H1 (cell line): ENCODE results near the gene ZNF223.

Experiments used
- CTBP2 ChIP-seq: IDR thresholded peaks from 2 replicates; pipeline ENCODE4 v1.7.0; 2011; ENCODE audit warnings: borderline replicate concordance, mild to moderate bottlenecking, moderate library complexity, mixed read lengths, low read length; ENCODE audit not compliant: insufficient read depth, insufficient read length
- EZH2 ChIP-seq: fragments of 200-600 bp; sonication (generic); IDR thresholded peaks from 2 replicates; pipeline ENCODE4 v1.7.1; 2012; ENCODE audit warnings: low read depth, mild to moderate bottlenecking, moderate library complexity, low read length, inconsistent platforms; ENCODE audit not compliant: severe bottlenecking
- MAFK ChIP-seq: IDR thresholded peaks from 2 replicates; pipeline ENCODE4 v1.6.1; 2012; ENCODE audit warnings: low read depth, mild to moderate bottlenecking, improper control_type of control experiment, low read length
- POLR2AphosphoS5 ChIP-seq: IDR thresholded peaks from 2 replicates; pipeline ENCODE4 v1.6.1; 2011; ENCODE audit warnings: low read depth, low read length
- RAD21 ChIP-seq, 2 experiments: IDR thresholded peaks in 1 of 2; conservative IDR thresholded peaks in 1 of 2; 2 replicates each; pipeline ENCODE4 v1.6.1; 2011; ENCODE audit warnings: low read depth in 2 of 2, low read length in 2 of 2, improper control_type of control experiment in 1 of 2, inconsistent platforms in 1 of 2, mild to moderate bottlenecking in 1 of 2, moderate library complexity in 1 of 2
- SIN3A ChIP-seq, 2 experiments: IDR thresholded peaks in 1 of 2; conservative IDR thresholded peaks in 1 of 2; 2 replicates each; pipeline ENCODE4 v1.6.1; 2011 to 2012; ENCODE audit warnings: low read length in 2 of 2, improper control_type of control experiment in 1 of 2, low read depth in 1 of 2, mild to moderate bottlenecking in 1 of 2
- SP2 ChIP-seq: IDR thresholded peaks from 2 replicates; pipeline ENCODE4 v1.6.1; 2012; ENCODE audit warnings: mild to moderate bottlenecking, low read length, inconsistent platforms
- SP4 ChIP-seq: IDR thresholded peaks from 2 replicates; pipeline ENCODE4 v1.6.1; 2012; ENCODE audit warnings: low read length, inconsistent platforms
- TAF1 ChIP-seq: IDR thresholded peaks from 2 replicates; pipeline ENCODE4 v1.6.1; 2011; ENCODE audit warnings: mild to moderate bottlenecking, low read depth, low read length
- YY1 ChIP-seq: IDR thresholded peaks from 2 replicates; pipeline ENCODE4 v1.6.1; 2011; ENCODE audit warnings: low read depth, mild to moderate bottlenecking, low read length
- ZNF274 ChIP-seq: IDR thresholded peaks from 2 replicates; pipeline ENCODE4 v1.7.0; 2012; ENCODE audit warnings: low read length, borderline replicate concordance; ENCODE audit errors: extremely low read depth
- TF ChIP-seq, protein P1 (sequence below), 3 experiments: IDR thresholded peaks; 1 replicate in 2 of 3; 2 replicates in 1 of 3; pipeline versions ENCODE4 v1.5.1 to v1.6.1; 2011; ENCODE audit warnings: low read length in 3 of 3, mild to moderate bottlenecking in 3 of 3, inconsistent platforms in 2 of 3, low read depth in 1 of 3, moderate library complexity in 1 of 3; ENCODE audit not compliant: insufficient read depth in 1 of 3; ENCODE audit errors: control extremely low read depth in 1 of 3
- TF ChIP-seq, protein P2 (sequence below): fragments of 300-600 bp; sonication (generic); IDR thresholded peaks from 2 replicates; pipeline ENCODE4 v1.7.1; 2012; ENCODE audit warnings: low read length, moderate library complexity, mild to moderate bottlenecking, inconsistent platforms; ENCODE audit not compliant: insufficient replicate concordance

- TF ChIP-seq, protein P1, sequence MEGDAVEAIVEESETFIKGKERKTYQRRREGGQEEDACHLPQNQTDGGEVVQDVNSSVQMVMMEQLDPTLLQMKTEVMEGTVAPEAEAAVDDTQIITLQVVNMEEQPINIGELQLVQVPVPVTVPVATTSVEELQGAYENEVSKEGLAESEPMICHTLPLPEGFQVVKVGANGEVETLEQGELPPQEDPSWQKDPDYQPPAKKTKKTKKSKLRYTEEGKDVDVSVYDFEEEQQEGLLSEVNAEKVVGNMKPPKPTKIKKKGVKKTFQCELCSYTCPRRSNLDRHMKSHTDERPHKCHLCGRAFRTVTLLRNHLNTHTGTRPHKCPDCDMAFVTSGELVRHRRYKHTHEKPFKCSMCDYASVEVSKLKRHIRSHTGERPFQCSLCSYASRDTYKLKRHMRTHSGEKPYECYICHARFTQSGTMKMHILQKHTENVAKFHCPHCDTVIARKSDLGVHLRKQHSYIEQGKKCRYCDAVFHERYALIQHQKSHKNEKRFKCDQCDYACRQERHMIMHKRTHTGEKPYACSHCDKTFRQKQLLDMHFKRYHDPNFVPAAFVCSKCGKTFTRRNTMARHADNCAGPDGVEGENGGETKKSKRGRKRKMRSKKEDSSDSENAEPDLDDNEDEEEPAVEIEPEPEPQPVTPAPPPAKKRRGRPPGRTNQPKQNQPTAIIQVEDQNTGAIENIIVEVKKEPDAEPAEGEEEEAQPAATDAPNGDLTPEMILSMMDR (IDR thresholded peaks at IDR 0.05; ENCODE audit: control extremely low read depth in 1 of 3, insufficient read depth in 1 of 3, low read depth in 1 of 3, low read length in 3 of 3): no peak
- TF ChIP-seq SIN3A (conservative IDR thresholded peaks at IDR 0.05 in 1 of 2, IDR thresholded peaks at IDR 0.05 in 1 of 2; ENCODE audit: low read depth in 1 of 2, low read length in 2 of 2): no peak
- TF ChIP-seq SP2: no peak
- TF ChIP-seq MAFK: no peak
- no peak for TF ChIP-seq EZH2
- TF ChIP-seq YY1: no peak
- TF ChIP-seq TAF1: no peak
- no peak for TF ChIP-seq POLR2AphosphoS5
- TF ChIP-seq SP4: no peak
- TF ChIP-seq ZNF274: no peak
- TF ChIP-seq RAD21 (IDR thresholded peaks at IDR 0.05 in 1 of 2, conservative IDR thresholded peaks at IDR 0.05 in 1 of 2; ENCODE audit: low read depth in 2 of 2, low read length in 2 of 2): no peak
- no peak for TF ChIP-seq CTBP2
- TF ChIP-seq, protein P2, sequence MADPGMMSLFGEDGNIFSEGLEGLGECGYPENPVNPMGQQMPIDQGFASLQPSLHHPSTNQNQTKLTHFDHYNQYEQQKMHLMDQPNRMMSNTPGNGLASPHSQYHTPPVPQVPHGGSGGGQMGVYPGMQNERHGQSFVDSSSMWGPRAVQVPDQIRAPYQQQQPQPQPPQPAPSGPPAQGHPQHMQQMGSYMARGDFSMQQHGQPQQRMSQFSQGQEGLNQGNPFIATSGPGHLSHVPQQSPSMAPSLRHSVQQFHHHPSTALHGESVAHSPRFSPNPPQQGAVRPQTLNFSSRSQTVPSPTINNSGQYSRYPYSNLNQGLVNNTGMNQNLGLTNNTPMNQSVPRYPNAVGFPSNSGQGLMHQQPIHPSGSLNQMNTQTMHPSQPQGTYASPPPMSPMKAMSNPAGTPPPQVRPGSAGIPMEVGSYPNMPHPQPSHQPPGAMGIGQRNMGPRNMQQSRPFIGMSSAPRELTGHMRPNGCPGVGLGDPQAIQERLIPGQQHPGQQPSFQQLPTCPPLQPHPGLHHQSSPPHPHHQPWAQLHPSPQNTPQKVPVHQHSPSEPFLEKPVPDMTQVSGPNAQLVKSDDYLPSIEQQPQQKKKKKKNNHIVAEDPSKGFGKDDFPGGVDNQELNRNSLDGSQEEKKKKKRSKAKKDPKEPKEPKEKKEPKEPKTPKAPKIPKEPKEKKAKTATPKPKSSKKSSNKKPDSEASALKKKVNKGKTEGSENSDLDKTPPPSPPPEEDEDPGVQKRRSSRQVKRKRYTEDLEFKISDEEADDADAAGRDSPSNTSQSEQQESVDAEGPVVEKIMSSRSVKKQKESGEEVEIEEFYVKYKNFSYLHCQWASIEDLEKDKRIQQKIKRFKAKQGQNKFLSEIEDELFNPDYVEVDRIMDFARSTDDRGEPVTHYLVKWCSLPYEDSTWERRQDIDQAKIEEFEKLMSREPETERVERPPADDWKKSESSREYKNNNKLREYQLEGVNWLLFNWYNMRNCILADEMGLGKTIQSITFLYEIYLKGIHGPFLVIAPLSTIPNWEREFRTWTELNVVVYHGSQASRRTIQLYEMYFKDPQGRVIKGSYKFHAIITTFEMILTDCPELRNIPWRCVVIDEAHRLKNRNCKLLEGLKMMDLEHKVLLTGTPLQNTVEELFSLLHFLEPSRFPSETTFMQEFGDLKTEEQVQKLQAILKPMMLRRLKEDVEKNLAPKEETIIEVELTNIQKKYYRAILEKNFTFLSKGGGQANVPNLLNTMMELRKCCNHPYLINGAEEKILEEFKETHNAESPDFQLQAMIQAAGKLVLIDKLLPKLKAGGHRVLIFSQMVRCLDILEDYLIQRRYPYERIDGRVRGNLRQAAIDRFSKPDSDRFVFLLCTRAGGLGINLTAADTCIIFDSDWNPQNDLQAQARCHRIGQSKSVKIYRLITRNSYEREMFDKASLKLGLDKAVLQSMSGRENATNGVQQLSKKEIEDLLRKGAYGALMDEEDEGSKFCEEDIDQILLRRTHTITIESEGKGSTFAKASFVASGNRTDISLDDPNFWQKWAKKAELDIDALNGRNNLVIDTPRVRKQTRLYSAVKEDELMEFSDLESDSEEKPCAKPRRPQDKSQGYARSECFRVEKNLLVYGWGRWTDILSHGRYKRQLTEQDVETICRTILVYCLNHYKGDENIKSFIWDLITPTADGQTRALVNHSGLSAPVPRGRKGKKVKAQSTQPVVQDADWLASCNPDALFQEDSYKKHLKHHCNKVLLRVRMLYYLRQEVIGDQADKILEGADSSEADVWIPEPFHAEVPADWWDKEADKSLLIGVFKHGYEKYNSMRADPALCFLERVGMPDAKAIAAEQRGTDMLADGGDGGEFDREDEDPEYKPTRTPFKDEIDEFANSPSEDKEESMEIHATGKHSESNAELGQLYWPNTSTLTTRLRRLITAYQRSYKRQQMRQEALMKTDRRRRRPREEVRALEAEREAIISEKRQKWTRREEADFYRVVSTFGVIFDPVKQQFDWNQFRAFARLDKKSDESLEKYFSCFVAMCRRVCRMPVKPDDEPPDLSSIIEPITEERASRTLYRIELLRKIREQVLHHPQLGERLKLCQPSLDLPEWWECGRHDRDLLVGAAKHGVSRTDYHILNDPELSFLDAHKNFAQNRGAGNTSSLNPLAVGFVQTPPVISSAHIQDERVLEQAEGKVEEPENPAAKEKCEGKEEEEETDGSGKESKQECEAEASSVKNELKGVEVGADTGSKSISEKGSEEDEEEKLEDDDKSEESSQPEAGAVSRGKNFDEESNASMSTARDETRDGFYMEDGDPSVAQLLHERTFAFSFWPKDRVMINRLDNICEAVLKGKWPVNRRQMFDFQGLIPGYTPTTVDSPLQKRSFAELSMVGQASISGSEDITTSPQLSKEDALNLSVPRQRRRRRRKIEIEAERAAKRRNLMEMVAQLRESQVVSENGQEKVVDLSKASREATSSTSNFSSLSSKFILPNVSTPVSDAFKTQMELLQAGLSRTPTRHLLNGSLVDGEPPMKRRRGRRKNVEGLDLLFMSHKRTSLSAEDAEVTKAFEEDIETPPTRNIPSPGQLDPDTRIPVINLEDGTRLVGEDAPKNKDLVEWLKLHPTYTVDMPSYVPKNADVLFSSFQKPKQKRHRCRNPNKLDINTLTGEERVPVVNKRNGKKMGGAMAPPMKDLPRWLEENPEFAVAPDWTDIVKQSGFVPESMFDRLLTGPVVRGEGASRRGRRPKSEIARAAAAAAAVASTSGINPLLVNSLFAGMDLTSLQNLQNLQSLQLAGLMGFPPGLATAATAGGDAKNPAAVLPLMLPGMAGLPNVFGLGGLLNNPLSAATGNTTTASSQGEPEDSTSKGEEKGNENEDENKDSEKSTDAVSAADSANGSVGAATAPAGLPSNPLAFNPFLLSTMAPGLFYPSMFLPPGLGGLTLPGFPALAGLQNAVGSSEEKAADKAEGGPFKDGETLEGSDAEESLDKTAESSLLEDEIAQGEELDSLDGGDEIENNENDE: no peak
Observed at GRCh38 chr19:44021221-44021620, 30.6 kb upstream of the ZNF223 start.
